HEK293 (cell line): ENCODE measurements around the gene ACAD8.
A peak's percentile ranks its signal among the peaks of the same experiment; 100 is the strongest.

Source experiments
- BCL11A ChIP-seq: fragments of 450-650 bp; formaldehyde crosslinking; IDR thresholded peaks from 2 replicates; pipeline ENCODE4 v1.5.1; 2016; ENCODE audit warnings: low read depth, missing biosample characterization, missing genetic modification characterization
- EGR2 ChIP-seq: fragments of 450-650 bp; formaldehyde crosslinking; IDR thresholded peaks from 2 replicates; pipeline ENCODE4 v1.5.1; 2016; ENCODE audit warnings: low read depth, missing biosample characterization, missing genetic modification characterization
- KLF1 ChIP-seq: fragments of 450-650 bp; formaldehyde crosslinking; IDR thresholded peaks from 2 replicates; pipeline ENCODE4 v1.5.1; 2016; ENCODE audit warnings: missing biosample characterization, missing genetic modification characterization
- PBX3 ChIP-seq: sonication (generic); formaldehyde crosslinking; IDR thresholded peaks from 2 replicates; pipeline ENCODE4 v1.8.1; 2022; ENCODE audit warnings: mild to moderate bottlenecking, moderate library complexity, missing genetic modification reagents
- PRDM2 ChIP-seq: fragments of 450-650 bp; formaldehyde crosslinking; IDR thresholded peaks from 2 replicates; pipeline ENCODE4 v1.5.1; 2016; ENCODE audit warnings: missing biosample characterization, missing genetic modification characterization, borderline replicate concordance
- REST ChIP-seq: fragments of 450-650 bp; formaldehyde crosslinking; IDR thresholded peaks from 2 replicates; pipeline ENCODE4 v1.5.1; 2016; ENCODE audit warnings: missing biosample characterization, missing genetic modification characterization
- SETDB1 ChIP-seq: IDR thresholded peaks from one replicate; pipeline ENCODE4 v1.6.1; 2017; ENCODE audit warnings: mild to moderate bottlenecking, low read length, moderate library complexity, mixed read lengths; ENCODE audit not compliant: insufficient read length
- SP3 ChIP-seq: fragments of 450-650 bp; formaldehyde crosslinking; IDR thresholded peaks from 2 replicates; pipeline ENCODE4 v1.5.1; 2016; ENCODE audit warnings: missing biosample characterization, missing genetic modification characterization
- SP7 ChIP-seq: fragments of 450-650 bp; formaldehyde crosslinking; IDR thresholded peaks from 2 replicates; pipeline ENCODE4 v1.5.1; 2016; ENCODE audit warnings: missing biosample characterization, missing genetic modification characterization
- TRIM28 ChIP-seq: IDR thresholded peaks from 2 replicates; pipeline ENCODE4 v1.6.1; 2011; ENCODE audit warnings: low read length, control low read depth, borderline replicate concordance
- YY1 ChIP-seq: fragments of 450-650 bp; formaldehyde crosslinking; IDR thresholded peaks from 2 replicates; pipeline ENCODE4 v1.5.1; 2018; ENCODE audit warnings: missing biosample characterization, missing genetic modification characterization
- ZBTB20 ChIP-seq: fragments of 450-650 bp; formaldehyde crosslinking; IDR thresholded peaks from 2 replicates; pipeline ENCODE4 v1.5.1; 2016; ENCODE audit warnings: missing biosample characterization, missing genetic modification characterization
- ZNF132 ChIP-seq: fragments of 450-650 bp; formaldehyde crosslinking; IDR thresholded peaks from 2 replicates; pipeline ENCODE4 v1.5.1; 2017; ENCODE audit warnings: missing biosample characterization, missing genetic modification characterization, borderline replicate concordance
- ZNF174 ChIP-seq: fragments of 450-650 bp; formaldehyde crosslinking; IDR thresholded peaks from 2 replicates; pipeline ENCODE4 v1.5.0; 2017; ENCODE audit warnings: missing biosample characterization, mild to moderate bottlenecking, missing genetic modification characterization
- ZNF175 ChIP-seq: fragments of 450-650 bp; formaldehyde crosslinking; IDR thresholded peaks from 2 replicates; pipeline ENCODE4 v1.5.1; 2016; ENCODE audit warnings: missing biosample characterization, missing genetic modification characterization
- ZNF23 ChIP-seq: fragments of 450-650 bp; formaldehyde crosslinking; IDR thresholded peaks from 2 replicates; pipeline ENCODE4 v1.5.1; 2016; ENCODE audit warnings: missing biosample characterization, missing genetic modification characterization, borderline replicate concordance
- ZNF302 ChIP-seq: fragments of 450-650 bp; formaldehyde crosslinking; IDR thresholded peaks from 2 replicates; pipeline ENCODE4 v1.5.1; 2016; ENCODE audit warnings: missing biosample characterization, missing genetic modification characterization, low read depth
- ZNF335 ChIP-seq: fragments of 450-650 bp; formaldehyde crosslinking; conservative IDR thresholded peaks from 2 replicates; pipeline ENCODE4 v1.5.1; 2016; ENCODE audit warnings: missing biosample characterization, missing genetic modification characterization
- ZNF362 ChIP-seq: fragments of 450-650 bp; formaldehyde crosslinking; IDR thresholded peaks from 2 replicates; pipeline ENCODE4 v1.5.1; 2016; ENCODE audit warnings: missing biosample characterization, missing genetic modification characterization
- ZNF501 ChIP-seq: fragments of 450-650 bp; formaldehyde crosslinking; IDR thresholded peaks from 2 replicates; pipeline ENCODE4 v1.5.1; 2016; ENCODE audit warnings: missing biosample characterization, missing genetic modification characterization
- ZNF510 ChIP-seq: fragments of 450-650 bp; formaldehyde crosslinking; IDR thresholded peaks from 2 replicates; pipeline ENCODE4 v1.5.1; 2018; ENCODE audit warnings: mild to moderate bottlenecking, missing genetic modification characterization, missing biosample characterization; ENCODE audit not compliant: insufficient replicate concordance
- ZNF549 ChIP-seq: fragments of 450-650 bp; IDR thresholded peaks from 2 replicates; pipeline ENCODE4 v1.5.1; 2018; ENCODE audit warnings: missing biosample characterization, missing genetic modification characterization, mild to moderate bottlenecking, inconsistent platforms, moderate library complexity
- ZNF560 ChIP-seq: fragments of 450-650 bp; formaldehyde crosslinking; IDR thresholded peaks from 2 replicates; pipeline ENCODE4 v1.5.1; 2017; ENCODE audit warnings: missing biosample characterization, missing genetic modification characterization, borderline replicate concordance
- ZNF792 ChIP-seq: fragments of 450-650 bp; formaldehyde crosslinking; IDR thresholded peaks from 2 replicates; pipeline ENCODE4 v1.5.1; 2016; ENCODE audit warnings: missing biosample characterization, missing genetic modification characterization
- ZSCAN23 ChIP-seq: fragments of 450-650 bp; formaldehyde crosslinking; IDR thresholded peaks from 2 replicates; pipeline ENCODE4 v1.5.1; 2016; ENCODE audit warnings: missing biosample characterization, missing genetic modification characterization
- ZSCAN30 ChIP-seq: fragments of 450-650 bp; IDR thresholded peaks from 2 replicates; pipeline ENCODE4 v1.5.1; 2018; ENCODE audit warnings: missing biosample characterization, mild to moderate bottlenecking, missing genetic modification characterization, moderate library complexity
- ZXDB ChIP-seq: fragments of 450-650 bp; formaldehyde crosslinking; IDR thresholded peaks from 2 replicates; pipeline ENCODE4 v1.5.1; 2016; ENCODE audit warnings: missing biosample characterization, missing genetic modification characterization

Gene ACAD8

GRCh38 chr11:134253188-134253993 lies at the start of gene ACAD8, which contains the start of gene THYN1 (continued):
- TF ChIP-seq REST (tag by site-specific recombination) (peak; percentile 44; the same call in 1 of the 2 replicates), ZXDB (peak; percentile 58; the same call in 1 of the 2 replicates), SP7 (tag by site-specific recombination) (peak; percentile 67), ZNF174 (tag by site-specific recombination) (no peak), ZNF560 (tag by site-specific recombination) (no peak), PBX3 (peak; percentile 71; the same call in 1 of the 2 replicates), SP3 (tag by site-specific recombination) (peak; percentile 89), ZNF302 (tag by site-specific recombination) (no peak), SETDB1 (no peak), KLF1 (tag by site-specific recombination) (peak; percentile 78), ZNF510 (tag by site-specific recombination) (no peak), ZNF501 (tag by site-specific recombination) (0 out of 2 replicates have a peak, but pooled peaks have one; percentile 67), PRDM2 (tag by site-specific recombination) (no peak), ZNF362 (tag by site-specific recombination) (no peak), ZSCAN23 (tag by site-specific recombination) (no peak), ZNF549 (no peak), ZNF175 (no peak), ZBTB20 (tag by site-specific recombination) (peak; percentile 63), ZNF23 (no peak), ZNF792 (tag by site-specific recombination) (no peak), BCL11A (tag by site-specific recombination) (0 out of 2 replicates have a peak, but pooled peaks have one; percentile 24), YY1 (tag by site-specific recombination) (no peak), ZSCAN30 (tag by site-specific recombination) (peak; percentile 8; the same call in 1 of the 2 replicates), ZNF335 (tag by site-specific recombination) (peak; percentile 73; the same call in 1 of the 2 replicates), TRIM28 (peak; percentile 61; the same call in 1 of the 2 replicates), EGR2 (tag by site-specific recombination) (peak; percentile 81; the same call in 1 of the 2 replicates), ZNF132 (tag by site-specific recombination) (no peak)
